Ectodermal cell (in vitro differentiated cells): ENCODE data around the gene ZNF385D.

Experiments
- H3K27ac ChIP-seq: 2 replicates; pipeline ENCODE4 v1.7.0; 2013; ENCODE audit warnings: mild to moderate bottlenecking, low read depth, low read length; ENCODE audit not compliant: insufficient read depth, poor library complexity, severe bottlenecking
- H3K27me3 ChIP-seq: 2 replicates; pipeline ENCODE4 v1.7.0; 2013; ENCODE audit warnings: mild to moderate bottlenecking, low read length; ENCODE audit not compliant: insufficient read depth, control insufficient read depth, poor library complexity, severe bottlenecking
- H3K36me3 ChIP-seq: one replicate; pipeline ENCODE4 v1.7.0; 2013; ENCODE audit warnings: low read length; ENCODE audit not compliant: control insufficient read depth, insufficient read depth
- H3K4me1 ChIP-seq: one replicate; pipeline ENCODE4 v1.7.0; 2013; ENCODE audit warnings: low read length; ENCODE audit not compliant: control insufficient read depth, insufficient read depth
- H3K4me3 ChIP-seq: 2 replicates; pipeline ENCODE4 v1.7.0; 2013; ENCODE audit warnings: low read depth, low read length, control low read depth; ENCODE audit not compliant: insufficient read depth
- H3K9me3 ChIP-seq: 2 replicates; pipeline ENCODE4 v1.7.0; 2013; ENCODE audit warnings: mild to moderate bottlenecking, low read length, moderate library complexity; ENCODE audit not compliant: control insufficient read depth
- WGBS, 2 experiments: methylation state at CpG; one replicate each; pipeline ENCODE4 v1.1.7; 2013; ENCODE audit warnings: missing lambda C conversion rate in 2 of 2; 5-methylcytosine and 5-hydroxymethylcytosine counted together

ZNF385D gene

GRCh38 chr3:21694506-21694905, 56.5 kb downstream of the ZNF385D start:
- WGBS, 2 experiments = 91% methylated on average over 3 of the region's 4 CpGs
- Histone ChIP-seq H3K4me3 (no peak overlapping the region), H3K4me1 (no peaks in the 10 kb centered on the region), H3K9me3 (no peaks in the 10 kb centered on the region), H3K27me3 (no peaks in the 10 kb centered on the region), H3K36me3 (no peaks in the 10 kb centered on the region), H3K27ac (no peak overlapping the region)

GRCh38 chr3:21691036-21691435, 60.0 kb downstream of the ZNF385D start:
- 92 to 93% methylated on average over 6 of the region's 6 CpGs for WGBS, 2 experiments
- Histone ChIP-seq H3K27me3 (no peaks in the 10 kb centered on the region), H3K4me3 (no peak overlapping the region), H3K36me3 (no peaks in the 10 kb centered on the region), H3K9me3 (no peaks in the 10 kb centered on the region), H3K4me1 (no peaks in the 10 kb centered on the region), H3K27ac (no peak overlapping the region)

- Histone ChIP-seq H3K9me3 (no peaks in the 10 kb centered on the region), H3K4me1 (peaks cover 6% of the 10 kb centered on the region), H3K27me3 (no peaks in the 10 kb centered on the region), H3K36me3 (no peaks in the 10 kb centered on the region), H3K4me3 (no peak overlapping the region), H3K27ac (no peak overlapping the region)
Measured at GRCh38 chr3:21682206-21682605, 68.8 kb downstream of the ZNF385D start.

GRCh38 chr3:21673393-21673792, 77.6 kb downstream of the ZNF385D start:
- Histone ChIP-seq H3K27me3 (no peaks in the 10 kb centered on the region), H3K36me3 (no peaks in the 10 kb centered on the region), H3K9me3 (no peaks in the 10 kb centered on the region), H3K4me3 (no peak overlapping the region), H3K4me1 (peaks cover under 1% of the 10 kb centered on the region), H3K27ac (no peak overlapping the region)
- WGBS, 2 experiments = 94 to 100% methylated on average over 3 of the region's 3 CpGs

- no peaks in the 10 kb centered on the region for H3K4me1 ChIP-seq
- no peaks in the 10 kb centered on the region for H3K36me3 ChIP-seq
- no peak overlapping the region for H3K27ac ChIP-seq
- no peaks in the 10 kb centered on the region for H3K27me3 ChIP-seq
- H3K4me3 ChIP-seq = no peak overlapping the region
- 91 to 100% methylated on average over 1 of the region's 1 CpG for WGBS, 2 experiments
- H3K9me3 ChIP-seq = no peaks in the 10 kb centered on the region
Measured at GRCh38 chr3:21672303-21672702, 78.7 kb downstream of the ZNF385D start.

- 84 to 85% methylated on average over 2 to 3 of the region's 6 CpGs for WGBS, 2 experiments
- no peaks in the 10 kb centered on the region for H3K36me3 ChIP-seq
- H3K4me1 ChIP-seq = peaks cover 6% of the 10 kb centered on the region
- no peak overlapping the region for H3K27ac ChIP-seq
- H3K9me3 ChIP-seq = no peaks in the 10 kb centered on the region
- no peak overlapping the region for H3K4me3 ChIP-seq
- H3K27me3 ChIP-seq = no peaks in the 10 kb centered on the region
Measured at GRCh38 chr3:21670386-21670785, 80.6 kb downstream of the ZNF385D start.

GRCh38 chr3:21668012-21668411, 83.0 kb downstream of the ZNF385D start:
- H3K9me3 ChIP-seq = no peaks in the 10 kb centered on the region
- 84 to 90% methylated on average over 1 of the region's 1 CpG for WGBS, 2 experiments
- no peak overlapping the region for H3K4me3 ChIP-seq
- H3K27me3 ChIP-seq = no peaks in the 10 kb centered on the region
- H3K36me3 ChIP-seq = no peaks in the 10 kb centered on the region
- H3K27ac ChIP-seq = no peak overlapping the region
- H3K4me1 ChIP-seq = peaks cover 13% of the 10 kb centered on the region

GRCh38 chr3:21665444-21666100, 85.4 kb downstream of the ZNF385D start:
- H3K4me1 ChIP-seq = peaks cover 13% of the 10 kb centered on the region
- no peak overlapping the region for H3K4me3 ChIP-seq
- no peaks in the 10 kb centered on the region for H3K27me3 ChIP-seq
- H3K36me3 ChIP-seq = no peaks in the 10 kb centered on the region
- 48 to 53% methylated on average over 6 of the region's 6 CpGs for WGBS, 2 experiments
- H3K9me3 ChIP-seq = no peaks in the 10 kb centered on the region
- H3K27ac ChIP-seq = no peak overlapping the region

GRCh38 chr3:21664996-21665395, 86.0 kb downstream of the ZNF385D start:
- Histone ChIP-seq H3K27me3 (no peaks in the 10 kb centered on the region), H3K4me3 (no peak overlapping the region), H3K27ac (no peak overlapping the region), H3K36me3 (no peaks in the 10 kb centered on the region), H3K9me3 (no peaks in the 10 kb centered on the region), H3K4me1 (peaks cover 13% of the 10 kb centered on the region)
- 95 to 96% methylated on average over 3 of the region's 3 CpGs for WGBS, 2 experiments

GRCh38 chr3:21662403-21662802, 88.6 kb downstream of the ZNF385D start:
- peaks cover 13% of the 10 kb centered on the region for H3K4me1 ChIP-seq
- H3K27ac ChIP-seq = no peak overlapping the region
- WGBS, 2 experiments = 94 to 98% methylated on average over 2 of the region's 2 CpGs
- H3K27me3 ChIP-seq = no peaks in the 10 kb centered on the region
- no peaks in the 10 kb centered on the region for H3K36me3 ChIP-seq
- H3K9me3 ChIP-seq = no peaks in the 10 kb centered on the region
- H3K4me3 ChIP-seq = no peak overlapping the region

GRCh38 chr3:21654662-21655061, 96.3 kb downstream of the ZNF385D start:
- no peak overlapping the region for H3K27ac ChIP-seq

More at GRCh38 chr3:21654662-21655061, 96.3 kb downstream of the ZNF385D start:
- H3K9me3 ChIP-seq = no peaks in the 10 kb centered on the region
- no peak overlapping the region for H3K4me3 ChIP-seq
- H3K27me3 ChIP-seq = no peaks in the 10 kb centered on the region
- H3K4me1 ChIP-seq = no peaks in the 10 kb centered on the region
- no peaks in the 10 kb centered on the region for H3K36me3 ChIP-seq
- WGBS, 2 experiments = 83 to 88% methylated on average over 1 of the region's 1 CpG
